Measurements from ENCODE around the gene NIT1.

NIT1 gene

GRCh38 chr1:161117759-161118581 lies at the start of gene NIT1, which contains the start of gene PFDN2:
TSS of gene NIT1 (plus strand) at chr1:161118105. CDS start at chr1:161118177, 72 bp downstream.
TSS of gene PFDN2 (minus strand) at chr1:161118037. CDS start at chr1:161118026, 11 bp downstream.
- no peaks in the 10 kb centered on the region for H3K9me3 ChIP-seq (ENCODE audit: control insufficient read depth, insufficient read depth, low read length)
- H3K36me3 ChIP-seq (ENCODE audit: control insufficient read depth, insufficient read depth, low read length), result peaks cover 22% of the 10 kb centered on the region
- H3K27me3 ChIP-seq (ENCODE audit: control insufficient read depth, insufficient read depth, low read length), result no peaks in the 10 kb centered on the region
- peak within 1 kb of the TSS; percentile 100 for H3K4me3 ChIP-seq (ENCODE audit: low read depth, low read length)
- peak within 1 kb of the TSS; percentile 90 for H3K9ac ChIP-seq (ENCODE audit: low read depth, low read length)
- H3K4me1 ChIP-seq (ENCODE audit: control insufficient read depth, insufficient read depth, low read length), result peaks cover 11% of the 10 kb centered on the region

GRCh38 chr1:161068306-161069234 lies 49.3 kb upstream of the NIT1 start:
- no peak overlapping the region for H3K4me3 ChIP-seq (ENCODE audit: low read depth, low read length)
- H3K36me3 ChIP-seq (ENCODE audit: control insufficient read depth, insufficient read depth, low read length), result no peaks in the 10 kb centered on the region
- peaks cover 2% of the 10 kb centered on the region for H3K27me3 ChIP-seq (ENCODE audit: control insufficient read depth, insufficient read depth, low read length)
- H3K4me1 ChIP-seq (ENCODE audit: control insufficient read depth, insufficient read depth, low read length), result peaks cover 2% of the 10 kb centered on the region
- H3K9ac ChIP-seq (ENCODE audit: low read depth, low read length), result no peak overlapping the region
- no peaks in the 10 kb centered on the region for H3K9me3 ChIP-seq (ENCODE audit: control insufficient read depth, insufficient read depth, low read length)

GRCh38 chr1:161069241-161069640 lies 48.7 kb upstream of the NIT1 start:
- H3K9me3 ChIP-seq (ENCODE audit: control insufficient read depth, insufficient read depth, low read length), result no peaks in the 10 kb centered on the region
- no peak overlapping the region for H3K9ac ChIP-seq (ENCODE audit: low read depth, low read length)
- peaks cover under 1% of the 10 kb centered on the region for H3K4me1 ChIP-seq (ENCODE audit: control insufficient read depth, insufficient read depth, low read length)
- H3K4me3 ChIP-seq (ENCODE audit: low read depth, low read length), result no peak overlapping the region
- H3K36me3 ChIP-seq (ENCODE audit: control insufficient read depth, insufficient read depth, low read length), result no peaks in the 10 kb centered on the region
- peaks cover 2% of the 10 kb centered on the region for H3K27me3 ChIP-seq (ENCODE audit: control insufficient read depth, insufficient read depth, low read length)

GRCh38 chr1:161069731-161070270 lies 48.1 kb upstream of the NIT1 start, which contains the start of gene ARHGAP30:
TSS of gene ARHGAP30 (minus strand) at chr1:161069891. CDS start at chr1:161069624, 267 bp downstream.
- Histone ChIP-seq H3K9ac (ENCODE audit: low read depth, low read length) (no peak within 1 kb of the TSS), H3K27me3 (ENCODE audit: control insufficient read depth, insufficient read depth, low read length) (peaks cover 2% of the 10 kb centered on the region), H3K36me3 (ENCODE audit: control insufficient read depth, insufficient read depth, low read length) (no peaks in the 10 kb centered on the region), H3K4me3 (ENCODE audit: low read depth, low read length) (no peak within 1 kb of the TSS), H3K9me3 (ENCODE audit: control insufficient read depth, insufficient read depth, low read length) (no peaks in the 10 kb centered on the region), H3K4me1 (ENCODE audit: control insufficient read depth, insufficient read depth, low read length) (no peaks in the 10 kb centered on the region)

GRCh38 chr1:161070761-161071160 lies 47.1 kb upstream of the NIT1 start:
- Histone ChIP-seq H3K27me3 (ENCODE audit: control insufficient read depth, insufficient read depth, low read length) (peaks cover 2% of the 10 kb centered on the region), H3K36me3 (ENCODE audit: control insufficient read depth, insufficient read depth, low read length) (no peaks in the 10 kb centered on the region), H3K4me3 (ENCODE audit: low read depth, low read length) (no peak overlapping the region), H3K9me3 (ENCODE audit: control insufficient read depth, insufficient read depth, low read length) (no peaks in the 10 kb centered on the region), H3K9ac (ENCODE audit: low read depth, low read length) (no peak overlapping the region), H3K4me1 (ENCODE audit: control insufficient read depth, insufficient read depth, low read length) (no peaks in the 10 kb centered on the region)

- Histone ChIP-seq H3K9me3 (ENCODE audit: control insufficient read depth, insufficient read depth, low read length) (no peaks in the 10 kb centered on the region), H3K36me3 (ENCODE audit: control insufficient read depth, insufficient read depth, low read length) (no peaks in the 10 kb centered on the region), H3K4me1 (ENCODE audit: control insufficient read depth, insufficient read depth, low read length) (no peaks in the 10 kb centered on the region), H3K9ac (ENCODE audit: low read depth, low read length) (no peak overlapping the region), H3K27me3 (ENCODE audit: control insufficient read depth, insufficient read depth, low read length) (peaks cover 2% of the 10 kb centered on the region), H3K4me3 (ENCODE audit: low read depth, low read length) (no peak overlapping the region)
These were observed 46.0 kb upstream of the NIT1 start for GRCh38 chr1:161071886-161072371.

GRCh38 chr1:161072751-161073449 lies 45.0 kb upstream of the NIT1 start:
- Histone ChIP-seq H3K9me3 (ENCODE audit: control insufficient read depth, insufficient read depth, low read length) (no peaks in the 10 kb centered on the region), H3K9ac (ENCODE audit: low read depth, low read length) (no peak overlapping the region), H3K27me3 (ENCODE audit: control insufficient read depth, insufficient read depth, low read length) (no peaks in the 10 kb centered on the region), H3K4me1 (ENCODE audit: control insufficient read depth, insufficient read depth, low read length) (no peaks in the 10 kb centered on the region), H3K4me3 (ENCODE audit: low read depth, low read length) (no peak overlapping the region), H3K36me3 (ENCODE audit: control insufficient read depth, insufficient read depth, low read length) (no peaks in the 10 kb centered on the region)

GRCh38 chr1:161073474-161074121 lies 44.3 kb upstream of the NIT1 start:
- H3K27me3 ChIP-seq (ENCODE audit: control insufficient read depth, insufficient read depth, low read length), result no peaks in the 10 kb centered on the region
- H3K4me3 ChIP-seq (ENCODE audit: low read depth, low read length), result no peak overlapping the region
- no peaks in the 10 kb centered on the region for H3K4me1 ChIP-seq (ENCODE audit: control insufficient read depth, insufficient read depth, low read length)
- no peaks in the 10 kb centered on the region for H3K36me3 ChIP-seq (ENCODE audit: control insufficient read depth, insufficient read depth, low read length)
- H3K9ac ChIP-seq (ENCODE audit: low read depth, low read length), result no peak overlapping the region
- H3K9me3 ChIP-seq (ENCODE audit: control insufficient read depth, insufficient read depth, low read length), result no peaks in the 10 kb centered on the region

- H3K9ac ChIP-seq (ENCODE audit: low read depth, low read length), result no peak overlapping the region
- H3K36me3 ChIP-seq (ENCODE audit: control insufficient read depth, insufficient read depth, low read length), result no peaks in the 10 kb centered on the region
- H3K9me3 ChIP-seq (ENCODE audit: control insufficient read depth, insufficient read depth, low read length), result no peaks in the 10 kb centered on the region
- H3K4me3 ChIP-seq (ENCODE audit: low read depth, low read length), result no peak overlapping the region
- no peaks in the 10 kb centered on the region for H3K4me1 ChIP-seq (ENCODE audit: control insufficient read depth, insufficient read depth, low read length)
- no peaks in the 10 kb centered on the region for H3K27me3 ChIP-seq (ENCODE audit: control insufficient read depth, insufficient read depth, low read length)
These were observed 43.1 kb upstream of the NIT1 start for GRCh38 chr1:161074676-161075368.

GRCh38 chr1:161076410-161076809 lies 41.5 kb upstream of the NIT1 start:
- no peaks in the 10 kb centered on the region for H3K36me3 ChIP-seq (ENCODE audit: control insufficient read depth, insufficient read depth, low read length)
- no peaks in the 10 kb centered on the region for H3K27me3 ChIP-seq (ENCODE audit: control insufficient read depth, insufficient read depth, low read length)
- no peaks in the 10 kb centered on the region for H3K9me3 ChIP-seq (ENCODE audit: control insufficient read depth, insufficient read depth, low read length)
- H3K4me3 ChIP-seq (ENCODE audit: low read depth, low read length), result no peak overlapping the region
- peaks cover 7% of the 10 kb centered on the region for H3K4me1 ChIP-seq (ENCODE audit: control insufficient read depth, insufficient read depth, low read length)
- H3K9ac ChIP-seq (ENCODE audit: low read depth, low read length), result no peak overlapping the region

Data from iPS-15b (cell line).